Transverse colon (tissue), 4 donors: ENCODE measurements around the gene BRD3OS.

Experiments
- EP300 ChIP-seq: sonication (generic); formaldehyde crosslinking; IDR thresholded peaks from one replicate; pipeline ENCODE4 v1.6.1; 2017; ENCODE audit warnings: antibody characterized with exemption, low read depth
- POLR2A ChIP-seq: fragments of 450-650 bp; IDR thresholded peaks from one replicate; pipeline ENCODE4 v1.6.1; 2016; ENCODE audit warnings: antibody characterized with exemption, mild to moderate bottlenecking, moderate library complexity
- POLR2AphosphoS5 ChIP-seq, 3 donors: sonication (generic); formaldehyde crosslinking; IDR thresholded peaks; one replicate each; pipeline ENCODE4 v1.6.1; 2016; ENCODE audit warnings: antibody characterized with exemption in 3 of 3
- TF ChIP-seq, protein P1 (sequence below), 5 experiments: fragments of 200-600 bp in 3 of 5; fragments of 450-650 bp in 2 of 5; sonication (generic) in 3 of 5; IDR thresholded peaks; 1 replicate in 2 of 5; 2 replicates in 3 of 5; pipeline ENCODE4 v1.5.1; 2016 to 2017; ENCODE audit warnings: antibody characterized with exemption in 5 of 5, inconsistent platforms in 3 of 5, mild to moderate bottlenecking in 2 of 5, moderate library complexity in 1 of 5

DNA sequence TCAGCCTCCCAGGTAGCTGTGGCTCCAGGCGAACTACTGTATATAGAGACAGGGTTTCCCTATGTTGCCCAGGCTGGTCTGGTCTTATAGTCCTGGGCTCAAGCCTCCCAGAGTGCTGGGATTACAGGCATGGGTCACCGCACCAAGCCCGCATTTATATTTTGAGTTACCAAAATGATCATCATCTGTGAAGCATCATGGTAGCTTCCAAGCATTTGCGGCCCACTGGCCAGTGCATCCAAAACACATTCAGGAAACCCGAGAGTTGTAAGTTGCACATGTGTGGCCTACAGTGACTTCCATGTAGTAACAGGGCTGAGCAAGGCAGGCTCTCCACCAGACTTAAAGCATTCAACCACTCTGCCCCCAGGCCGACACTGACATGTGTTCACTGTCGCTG, 2.3 kb downstream of the BRD3OS start:
- TF ChIP-seq, protein P1, sequence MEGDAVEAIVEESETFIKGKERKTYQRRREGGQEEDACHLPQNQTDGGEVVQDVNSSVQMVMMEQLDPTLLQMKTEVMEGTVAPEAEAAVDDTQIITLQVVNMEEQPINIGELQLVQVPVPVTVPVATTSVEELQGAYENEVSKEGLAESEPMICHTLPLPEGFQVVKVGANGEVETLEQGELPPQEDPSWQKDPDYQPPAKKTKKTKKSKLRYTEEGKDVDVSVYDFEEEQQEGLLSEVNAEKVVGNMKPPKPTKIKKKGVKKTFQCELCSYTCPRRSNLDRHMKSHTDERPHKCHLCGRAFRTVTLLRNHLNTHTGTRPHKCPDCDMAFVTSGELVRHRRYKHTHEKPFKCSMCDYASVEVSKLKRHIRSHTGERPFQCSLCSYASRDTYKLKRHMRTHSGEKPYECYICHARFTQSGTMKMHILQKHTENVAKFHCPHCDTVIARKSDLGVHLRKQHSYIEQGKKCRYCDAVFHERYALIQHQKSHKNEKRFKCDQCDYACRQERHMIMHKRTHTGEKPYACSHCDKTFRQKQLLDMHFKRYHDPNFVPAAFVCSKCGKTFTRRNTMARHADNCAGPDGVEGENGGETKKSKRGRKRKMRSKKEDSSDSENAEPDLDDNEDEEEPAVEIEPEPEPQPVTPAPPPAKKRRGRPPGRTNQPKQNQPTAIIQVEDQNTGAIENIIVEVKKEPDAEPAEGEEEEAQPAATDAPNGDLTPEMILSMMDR (IDR thresholded peaks at IDR 0.05): no peak
- no peak for TF ChIP-seq EP300
- TF ChIP-seq POLR2AphosphoS5 (IDR thresholded peaks at IDR 0.05): no peak
- no peak for TF ChIP-seq POLR2A
